Lung (tissue), 12 donors: ENCODE measurements around the gene STBD1. TPM values are rescaled to one million over a fixed set of nuclear protein-coding genes. Genes with fewer than 3 reads are reported as not detected.

ENCODE experiments used
- ATAC-seq: fragments of 200-7000 bp; cut with Tn5 transposase; one replicate; pipeline ENCODE4 v1.9.1; 2020; ENCODE audit warnings: moderate number of reproducible peaks; ENCODE audit not compliant: insufficient read depth, low FRiP score
- DNase-seq, 3 donors: peaks; one replicate each; pipeline ENCODE4 v3.0.0-alpha.2; 2013 to 2017
- H3K27ac ChIP-seq, 2 donors: one replicate each; pipeline ENCODE4 v1.5.1; 2013; ENCODE audit warnings: mild to moderate bottlenecking in 2 of 2, moderate library complexity in 2 of 2, control low read depth in 1 of 2, inconsistent platforms in 1 of 2, low read depth in 1 of 2, low read length in 1 of 2
- H3K27me3 ChIP-seq, 3 donors: one replicate each; pipeline ENCODE4 v1.5.1; 2013; ENCODE audit warnings: low read length in 2 of 3; ENCODE audit not compliant: control insufficient read depth in 3 of 3, insufficient read depth in 3 of 3
- H3K36me3 ChIP-seq, 4 donors: one replicate each; pipeline ENCODE4 v1.5.1; 2013; ENCODE audit warnings: low read length in 4 of 4, mild to moderate bottlenecking in 1 of 4, moderate library complexity in 1 of 4; ENCODE audit not compliant: control insufficient read depth in 4 of 4, insufficient read depth in 4 of 4
- H3K4me1 ChIP-seq, 5 donors: one replicate each; pipeline ENCODE4 v1.5.1; 2013; ENCODE audit warnings: low read length in 5 of 5, mild to moderate bottlenecking in 2 of 5, moderate library complexity in 1 of 5; ENCODE audit not compliant: control insufficient read depth in 5 of 5, insufficient read depth in 5 of 5
- H3K4me3 ChIP-seq: one replicate; pipeline ENCODE4 v1.5.1; 2013; ENCODE audit warnings: mild to moderate bottlenecking, control low read depth, moderate library complexity
- H3K9ac ChIP-seq, 2 donors: one replicate each; pipeline ENCODE4 v1.5.1; 2013; ENCODE audit warnings: low read length in 2 of 2, control low read depth in 1 of 2; ENCODE audit not compliant: insufficient read depth in 1 of 2
- H3K9me3 ChIP-seq, 4 donors: one replicate each; pipeline ENCODE4 v1.5.1; 2013; ENCODE audit warnings: low read length in 3 of 4, mild to moderate bottlenecking in 1 of 4, moderate library complexity in 1 of 4; ENCODE audit not compliant: control insufficient read depth in 4 of 4, insufficient read depth in 3 of 4
- WGBS, 2 donors: extraction: QIAGEN DNeasy Blood & Tissue Kit; methylation state at CpG; one replicate each; pipeline ENCODE4 v1.1.7; 2013; 5-methylcytosine and 5-hydroxymethylcytosine counted together
- polyA plus RNA-seq, 2 donors: library from polyadenylated mRNA; stranded (reverse); fragments of 200-250 nt; gene quantifications; one replicate each; pipeline ENCODE4 v1.2.1, GENCODE V29; 2013
- total RNA-seq, 2 donors: library from RNA; depleted of rRNA in 1 of 2; stranded (reverse); fragments of >200 nt in 1 of 2; gene quantifications; one replicate each; pipeline ENCODE4 v1.2.1, GENCODE V29; 2014 to 2021
- TF ChIP-seq, protein P1 (sequence below): IDR thresholded peaks from 2 replicates; pipeline ENCODE4 v1.5.1; 2012; ENCODE audit warnings: mild to moderate bottlenecking; ENCODE audit errors: control extremely low read depth, extremely low read depth
- donor health status: control.
- donor health status: control.
- donor health status: Bipolar disorder and iron deficiency.
- donor health status: healthy.
- donor health status: DM: yes; HTN: yes; CAD: no.

Gene STBD1
- total and polyA plus RNA-seq, 4 donors: 1.5 to 14.8 (median 6.9) TPM

DNA sequence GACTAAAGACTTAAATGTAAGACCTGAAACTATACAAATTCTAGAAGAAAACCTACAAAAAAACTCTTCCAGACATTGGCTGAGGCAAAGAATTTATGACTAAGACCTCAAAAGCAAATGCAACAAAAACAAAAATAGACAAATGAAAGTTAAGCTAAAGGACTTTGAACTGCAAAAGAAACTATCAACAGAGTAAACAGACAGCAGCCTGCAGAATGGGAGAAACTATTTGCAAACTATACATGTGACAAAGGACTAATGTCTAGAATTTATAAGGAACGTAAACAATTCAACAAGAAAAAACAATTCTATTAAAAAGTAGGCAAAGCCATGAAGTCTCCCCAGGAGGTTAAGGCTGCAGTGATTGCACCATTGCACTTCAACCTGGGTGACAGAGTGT lies 46.0 kb upstream of the STBD1 start:
- H3K27ac ChIP-seq: no peak overlapping the region
- 0 to 100% methylated on average over 1 of the region's 1 CpG for WGBS, 2 donors
- no peak for DNase-seq
- no peaks in the 10 kb centered on the region for H3K27me3 ChIP-seq
- no peak overlapping the region for H3K9ac ChIP-seq
- H3K36me3 ChIP-seq: peaks cover 0 to 2% (median 0%) of the 10 kb centered on the region in 4 donors
- H3K4me1 ChIP-seq: no peaks in the 10 kb centered on the region
- TF ChIP-seq, protein P1, sequence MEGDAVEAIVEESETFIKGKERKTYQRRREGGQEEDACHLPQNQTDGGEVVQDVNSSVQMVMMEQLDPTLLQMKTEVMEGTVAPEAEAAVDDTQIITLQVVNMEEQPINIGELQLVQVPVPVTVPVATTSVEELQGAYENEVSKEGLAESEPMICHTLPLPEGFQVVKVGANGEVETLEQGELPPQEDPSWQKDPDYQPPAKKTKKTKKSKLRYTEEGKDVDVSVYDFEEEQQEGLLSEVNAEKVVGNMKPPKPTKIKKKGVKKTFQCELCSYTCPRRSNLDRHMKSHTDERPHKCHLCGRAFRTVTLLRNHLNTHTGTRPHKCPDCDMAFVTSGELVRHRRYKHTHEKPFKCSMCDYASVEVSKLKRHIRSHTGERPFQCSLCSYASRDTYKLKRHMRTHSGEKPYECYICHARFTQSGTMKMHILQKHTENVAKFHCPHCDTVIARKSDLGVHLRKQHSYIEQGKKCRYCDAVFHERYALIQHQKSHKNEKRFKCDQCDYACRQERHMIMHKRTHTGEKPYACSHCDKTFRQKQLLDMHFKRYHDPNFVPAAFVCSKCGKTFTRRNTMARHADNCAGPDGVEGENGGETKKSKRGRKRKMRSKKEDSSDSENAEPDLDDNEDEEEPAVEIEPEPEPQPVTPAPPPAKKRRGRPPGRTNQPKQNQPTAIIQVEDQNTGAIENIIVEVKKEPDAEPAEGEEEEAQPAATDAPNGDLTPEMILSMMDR: no peak
- ATAC-seq: no peak
- no peak overlapping the region for H3K4me3 ChIP-seq
- H3K9me3 ChIP-seq: peaks cover 0 to 3% (median 0%) of the 10 kb centered on the region in 4 donors

DNA sequence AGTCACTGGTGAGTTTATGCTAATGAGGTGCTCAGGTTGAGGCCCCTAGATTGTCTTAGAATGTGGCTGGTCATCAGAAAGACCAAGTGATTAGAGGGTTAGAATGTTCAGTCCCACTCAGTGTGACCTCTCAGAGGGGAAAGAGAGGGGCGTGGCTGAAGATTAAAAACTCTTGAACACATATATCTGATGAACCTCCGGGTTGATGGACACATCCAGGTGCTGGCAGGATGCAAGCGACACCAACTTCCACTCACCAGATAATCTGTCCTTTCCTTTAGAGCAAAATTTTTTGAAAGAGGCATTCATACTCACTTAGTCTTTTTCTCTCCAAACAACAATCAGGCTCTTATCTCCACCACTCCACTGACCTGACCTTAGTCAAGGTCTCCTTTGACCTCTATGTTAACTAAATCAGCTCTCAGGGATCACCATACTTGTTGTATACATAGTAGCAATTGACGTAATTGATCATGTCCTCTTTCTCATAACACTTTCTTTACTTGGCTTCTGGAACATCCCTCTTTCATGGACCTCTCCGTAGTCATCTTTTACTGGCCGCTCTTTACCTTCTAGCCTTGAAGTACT lies 40.8 kb upstream of the STBD1 start:
- no peak overlapping the region for H3K4me3 ChIP-seq
- H3K9me3 ChIP-seq: peaks cover 0 to 3% (median 0%) of the 10 kb centered on the region in 4 donors
- no peak for ATAC-seq
- H3K9ac ChIP-seq: no peak overlapping the region
- H3K27ac ChIP-seq: no peak overlapping the region
- TF ChIP-seq, protein P1: no peak
- H3K36me3 ChIP-seq: peaks cover 0 to 6% (median under 1%) of the 10 kb centered on the region in 4 donors
- WGBS, 2 donors: 83 to 93% methylated on average over 6 of the region's 6 CpGs
- H3K27me3 ChIP-seq: no peaks in the 10 kb centered on the region
- H3K4me1 ChIP-seq: peaks cover 0 to 7% (median 0%) of the 10 kb centered on the region in 5 donors
- DNase-seq: no peak

DNA sequence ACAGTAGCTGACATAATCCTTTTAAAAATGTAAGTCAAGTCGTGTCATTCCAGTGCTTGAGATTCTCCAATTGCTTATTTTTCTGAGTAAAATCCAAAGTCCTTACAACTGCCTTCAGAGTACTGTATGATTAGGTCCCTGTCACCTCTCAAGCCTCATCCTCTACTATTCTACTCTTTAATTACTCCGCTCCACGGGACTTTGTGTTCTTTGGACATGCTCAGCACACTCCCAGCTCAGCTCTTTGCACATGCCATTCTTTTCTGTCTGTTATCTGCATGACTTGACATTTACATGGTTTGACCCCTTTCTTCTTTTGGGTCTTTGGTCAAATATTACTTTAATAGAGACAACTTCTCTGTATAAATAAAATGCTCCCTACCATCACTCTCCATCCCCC lies 39.9 kb upstream of the STBD1 start:
- Histone ChIP-seq H3K4me3 (no peak overlapping the region), H3K27ac (no peak overlapping the region), H3K4me1 (peaks cover 0 to 7% (median 0%) of the 10 kb centered on the region in 5 donors), H3K9ac (no peak overlapping the region), H3K9me3 (peaks cover 0 to 3% (median 0%) of the 10 kb centered on the region in 4 donors), H3K27me3 (no peaks in the 10 kb centered on the region), H3K36me3 (peaks cover 0 to 6% (median under 1%) of the 10 kb centered on the region in 4 donors)
- no peak for DNase-seq
- ATAC-seq: no peak
- TF ChIP-seq, protein P1: no peak
- 78 to 87% methylated on average over 3 of the region's 3 CpGs for WGBS, 2 donors
